Measurements from ENCODE around the gene CREB5.
"Not testable (repeated sequence)": the region's sequence is repeated elsewhere in the genome, so short reads cannot be mapped to it uniquely, and the experiment has no call there.

Gene CREB5

DNA sequence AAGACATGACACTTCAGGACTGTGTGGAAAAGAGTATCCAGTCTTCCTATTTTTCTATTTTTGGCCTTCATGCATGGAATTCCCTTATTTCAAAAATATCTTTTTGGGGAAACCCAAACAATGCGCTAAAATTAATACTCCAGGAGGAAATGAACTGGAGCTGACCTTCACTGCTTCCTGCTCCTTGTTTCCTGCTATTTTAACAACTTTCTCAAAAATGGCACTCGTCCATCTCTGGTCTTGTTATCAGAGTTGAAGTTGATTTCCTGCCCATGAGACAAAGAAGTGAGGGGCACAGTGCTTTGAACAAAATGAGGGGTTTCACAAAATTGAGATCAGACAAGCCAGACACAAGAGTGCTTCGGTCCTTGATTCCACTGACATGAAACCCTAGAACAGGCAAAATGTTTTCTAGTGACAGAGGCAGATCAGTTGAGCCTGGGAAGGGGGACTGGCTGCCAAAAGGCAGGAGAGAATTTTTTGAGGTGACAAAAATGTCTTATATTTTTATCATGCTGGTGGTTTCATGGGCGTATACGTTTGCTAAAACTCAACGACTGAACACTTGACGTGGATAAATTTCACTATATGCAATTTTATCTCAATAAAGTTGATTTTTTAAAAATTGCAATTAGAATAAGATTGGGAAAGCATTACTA lies 193.2 kb downstream of the CREB5 start:
- DNase-seq (ENCODE audit: extremely low read depth, low read depth): no peak

DNA sequence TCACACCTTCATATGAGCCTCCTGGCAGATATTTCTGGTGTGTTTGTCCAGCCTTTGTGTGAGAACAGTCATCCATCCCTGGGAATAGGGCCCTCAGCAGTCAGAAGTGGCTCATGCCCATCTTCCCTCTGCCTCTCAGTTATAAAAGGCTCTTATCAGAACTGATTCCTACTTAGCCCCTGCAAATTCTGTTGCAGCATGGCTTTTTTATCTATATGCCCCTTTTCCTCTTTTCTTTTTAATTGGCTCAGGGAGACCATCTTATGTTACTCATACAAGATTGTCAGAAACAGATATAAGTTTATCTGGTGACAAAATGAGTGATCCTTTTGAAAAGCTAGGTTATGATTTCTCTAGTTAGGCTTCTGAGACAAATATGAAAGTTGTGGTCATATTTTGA lies 194.1 kb downstream of the CREB5 start:
- DNase-seq (ENCODE audit: extremely low read depth, low read depth): no peak
- TF ChIP-seq CTCF (IDR thresholded peaks at IDR 0.05; ENCODE audit: low read depth, low read length): no peak

More for the DNA sequence above, 193.2 kb downstream of the CREB5 start:
- no peak for TF ChIP-seq CTCF (IDR thresholded peaks at IDR 0.05; ENCODE audit: low read depth, low read length)

DNA sequence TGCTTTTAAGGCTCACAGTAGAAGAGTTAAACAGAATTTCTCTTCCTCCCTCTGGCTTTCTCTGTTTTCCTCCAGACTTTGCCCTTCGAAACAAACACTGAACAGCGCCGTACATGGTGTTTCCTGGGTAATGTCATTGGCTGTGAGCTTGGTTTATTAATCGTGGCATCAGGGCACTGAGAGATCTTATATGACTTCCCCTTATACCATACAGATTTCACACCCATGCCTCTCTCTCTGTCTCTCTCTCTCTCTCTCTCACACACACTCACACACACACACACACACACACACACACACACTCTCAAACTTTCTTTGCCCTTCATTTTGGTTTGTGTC lies 195.5 kb downstream of the CREB5 start:
- no peak for TF ChIP-seq CTCF (IDR thresholded peaks at IDR 0.05; ENCODE audit: low read depth, low read length)
- DNase-seq (ENCODE audit: extremely low read depth, low read depth): no peak

GRCh38 chr7:28608237-28608656 lies 195.9 kb downstream of the CREB5 start:
- no peak for TF ChIP-seq CTCF (IDR thresholded peaks at IDR 0.05; ENCODE audit: low read depth, low read length)
- DNase-seq (ENCODE audit: extremely low read depth, low read depth): no peak

DNA sequence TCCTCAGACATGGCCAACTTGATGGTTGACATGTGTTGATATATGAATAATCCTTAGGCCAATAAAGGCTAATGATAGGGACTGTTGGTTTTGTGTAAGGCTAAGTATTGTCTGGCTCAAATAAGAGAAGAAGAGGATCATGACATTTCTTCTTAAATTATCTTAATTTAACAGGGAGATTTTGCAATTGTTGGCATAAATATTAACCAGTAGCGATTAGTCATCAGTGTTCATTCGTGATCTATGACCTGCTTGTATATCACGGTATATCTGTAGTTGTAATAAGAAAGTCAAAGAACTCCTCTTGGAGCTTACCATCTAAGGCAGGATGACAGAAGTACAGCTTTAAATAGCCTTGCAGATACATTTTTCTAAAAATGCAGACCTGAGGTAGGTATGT lies 196.4 kb downstream of the CREB5 start:
- DNase-seq (ENCODE audit: extremely low read depth, low read depth): no peak
- TF ChIP-seq CTCF (IDR thresholded peaks at IDR 0.05; ENCODE audit: low read depth, low read length): no peak

- no peak for TF ChIP-seq CTCF (IDR thresholded peaks at IDR 0.05; ENCODE audit: low read depth, low read length)
- no peak for DNase-seq (ENCODE audit: extremely low read depth, low read depth)
These were observed 197.3 kb downstream of the CREB5 start for GRCh38 chr7:28609608-28610007.

GRCh38 chr7:28611399-28611897 lies 199.1 kb downstream of the CREB5 start:
- DNase-seq (ENCODE audit: extremely low read depth, low read depth): not testable (repeated sequence)

DNA sequence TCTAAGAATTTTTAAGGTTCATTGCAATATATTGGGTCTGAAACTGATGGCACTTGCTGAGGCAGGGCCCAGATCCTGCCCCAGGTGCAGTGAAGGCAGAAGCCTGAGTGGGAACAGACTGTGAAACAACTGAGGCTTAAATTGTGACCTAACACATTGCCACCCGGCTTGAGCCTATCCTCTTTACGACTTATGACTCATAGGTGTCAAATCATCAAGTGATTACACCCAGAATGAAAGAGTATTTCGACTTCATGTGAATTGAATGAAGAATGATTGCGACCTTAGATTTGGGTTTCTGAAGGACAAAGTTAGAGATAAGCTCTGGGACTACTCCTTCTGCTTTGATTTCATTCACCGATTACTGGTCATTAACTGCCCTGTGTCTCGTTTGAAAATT lies 200.9 kb downstream of the CREB5 start:
- TF ChIP-seq CTCF (IDR thresholded peaks at IDR 0.05; ENCODE audit: low read depth, low read length): no peak
- no peak for DNase-seq (ENCODE audit: extremely low read depth, low read depth)

Data from AG09319 (cell line).